ENCODE measurements around the gene HOMEZ.

HOMEZ gene

DNA sequence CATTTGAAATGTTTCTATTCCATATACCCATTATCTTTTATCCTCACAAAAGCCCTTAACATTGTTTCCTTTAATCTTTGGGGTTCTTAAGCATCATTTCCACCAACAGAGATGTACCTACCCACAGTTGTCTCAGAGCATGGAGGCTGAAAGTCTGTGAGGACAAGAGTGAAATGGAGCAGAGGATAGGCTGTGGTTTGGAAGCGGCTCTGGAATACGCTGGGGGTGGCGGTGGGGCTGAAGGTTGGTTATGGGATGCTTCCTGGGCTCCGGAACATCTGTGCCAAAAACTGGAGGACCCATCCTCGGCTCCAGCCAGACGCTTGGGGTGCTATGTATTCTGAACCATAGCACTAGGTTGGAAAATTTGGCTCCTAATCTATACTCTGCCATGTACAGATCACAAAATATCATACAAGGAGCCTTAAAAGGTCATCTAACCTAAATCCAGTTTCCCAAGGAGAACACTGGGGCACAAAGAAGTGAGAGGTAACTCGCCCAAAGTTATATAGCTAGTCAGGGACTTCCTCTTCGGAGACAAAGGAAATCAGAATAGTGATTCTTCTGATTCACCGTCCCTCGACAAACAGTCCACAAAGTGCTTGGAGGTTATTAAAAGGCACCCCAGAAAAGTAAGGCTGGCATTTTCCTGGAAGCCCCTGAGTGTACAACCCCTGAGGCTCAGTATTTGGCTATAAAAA is 14.2 kb upstream of the HOMEZ start:
- no peak for DNase-seq (ENCODE audit: low spot score)
- TF ChIP-seq, protein P1, sequence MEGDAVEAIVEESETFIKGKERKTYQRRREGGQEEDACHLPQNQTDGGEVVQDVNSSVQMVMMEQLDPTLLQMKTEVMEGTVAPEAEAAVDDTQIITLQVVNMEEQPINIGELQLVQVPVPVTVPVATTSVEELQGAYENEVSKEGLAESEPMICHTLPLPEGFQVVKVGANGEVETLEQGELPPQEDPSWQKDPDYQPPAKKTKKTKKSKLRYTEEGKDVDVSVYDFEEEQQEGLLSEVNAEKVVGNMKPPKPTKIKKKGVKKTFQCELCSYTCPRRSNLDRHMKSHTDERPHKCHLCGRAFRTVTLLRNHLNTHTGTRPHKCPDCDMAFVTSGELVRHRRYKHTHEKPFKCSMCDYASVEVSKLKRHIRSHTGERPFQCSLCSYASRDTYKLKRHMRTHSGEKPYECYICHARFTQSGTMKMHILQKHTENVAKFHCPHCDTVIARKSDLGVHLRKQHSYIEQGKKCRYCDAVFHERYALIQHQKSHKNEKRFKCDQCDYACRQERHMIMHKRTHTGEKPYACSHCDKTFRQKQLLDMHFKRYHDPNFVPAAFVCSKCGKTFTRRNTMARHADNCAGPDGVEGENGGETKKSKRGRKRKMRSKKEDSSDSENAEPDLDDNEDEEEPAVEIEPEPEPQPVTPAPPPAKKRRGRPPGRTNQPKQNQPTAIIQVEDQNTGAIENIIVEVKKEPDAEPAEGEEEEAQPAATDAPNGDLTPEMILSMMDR (IDR thresholded peaks at IDR 0.05; ENCODE audit: borderline replicate concordance, control extremely low read depth, extremely low read depth, insufficient read depth, missing control alignments): no peak
- in situ Hi-C loops (cut with MboI; ENCODE audit: low sequenced_read_pairs, unreplicated experiment): loop anchor here (10.0 kb wide), 1 partner anchor 175 kb away; no protein-coding TSS in a partner anchor

GRCh38 chr14:23299211-23299957 is 13.5 kb upstream of the HOMEZ start:
- TF ChIP-seq, protein P1 (IDR thresholded peaks at IDR 0.05; ENCODE audit: borderline replicate concordance, control extremely low read depth, extremely low read depth, insufficient read depth, missing control alignments): no peak
- no peak for DNase-seq (ENCODE audit: low spot score)
- in situ Hi-C loops (cut with MboI; ENCODE audit: low sequenced_read_pairs, unreplicated experiment): loop anchor here (10.0 kb wide), 1 partner anchor 175 kb away; no protein-coding TSS in a partner anchor

DNA sequence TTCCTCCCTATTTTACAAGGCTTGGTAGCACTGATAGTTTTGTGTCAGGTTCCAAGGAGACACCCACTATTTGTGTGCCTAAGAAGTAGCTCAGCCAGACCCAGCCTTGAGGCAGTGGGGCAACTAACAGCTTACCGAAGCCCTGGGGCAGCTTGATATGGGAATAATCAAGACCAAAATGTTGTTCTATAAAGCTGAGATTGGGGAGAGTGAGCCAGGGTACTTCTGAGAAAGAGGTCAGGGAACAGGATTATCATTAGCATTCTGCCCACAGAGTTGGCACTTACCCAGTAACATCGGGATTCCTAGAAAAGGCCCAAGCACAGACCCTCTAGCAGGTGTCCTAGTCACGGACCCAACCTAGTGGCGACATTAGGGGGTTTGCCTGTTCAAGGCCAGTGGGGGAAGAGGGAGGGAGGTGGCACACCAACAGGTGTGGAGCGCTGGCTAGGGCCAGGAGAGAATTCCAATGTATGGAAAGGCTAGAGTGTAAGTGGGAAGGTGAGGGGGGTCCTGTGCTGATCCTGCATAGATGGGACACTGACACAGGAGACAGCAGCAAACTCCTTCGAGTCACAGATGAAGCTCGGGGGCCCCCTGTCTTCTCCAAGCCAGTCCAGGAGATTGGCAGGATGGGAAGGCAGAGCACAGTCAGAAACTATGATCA is 11.8 kb upstream of the HOMEZ start:
- DNase-seq (ENCODE audit: low spot score): no peak
- in situ Hi-C loops (cut with MboI; ENCODE audit: low sequenced_read_pairs, unreplicated experiment): loop anchor here (10.0 kb wide), 1 partner anchor 173 kb away; no protein-coding TSS in a partner anchor
- TF ChIP-seq, protein P1 (IDR thresholded peaks at IDR 0.05; ENCODE audit: borderline replicate concordance, control extremely low read depth, extremely low read depth, insufficient read depth, missing control alignments): no peak

DNA sequence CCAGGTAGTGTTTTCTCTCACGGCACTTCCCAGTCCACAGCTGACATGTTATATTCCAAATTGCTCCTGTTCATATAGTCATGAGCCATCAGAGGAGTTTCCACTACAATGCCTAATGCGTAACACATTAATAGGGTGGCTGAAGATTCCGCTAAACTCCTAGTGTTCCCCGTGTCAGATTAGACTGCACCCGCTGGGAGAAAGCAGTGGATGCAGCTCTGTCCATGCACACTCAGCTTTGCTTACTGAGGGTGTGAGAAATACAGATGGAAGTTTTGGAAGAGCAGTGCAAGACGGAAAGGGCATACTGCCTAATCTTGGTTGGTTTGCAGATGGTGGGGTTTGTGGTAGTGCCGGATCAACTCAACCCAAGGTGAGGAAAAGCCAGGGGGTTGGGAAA is 11.2 kb upstream of the HOMEZ start:
- in situ Hi-C loops (cut with MboI; ENCODE audit: low sequenced_read_pairs, unreplicated experiment): loop anchor here (10.0 kb wide), 1 partner anchor 172 kb away; no protein-coding TSS in a partner anchor
- TF ChIP-seq, protein P1 (IDR thresholded peaks at IDR 0.05; ENCODE audit: borderline replicate concordance, control extremely low read depth, extremely low read depth, insufficient read depth, missing control alignments): no peak
- DNase-seq (ENCODE audit: low spot score): no peak

DNA sequence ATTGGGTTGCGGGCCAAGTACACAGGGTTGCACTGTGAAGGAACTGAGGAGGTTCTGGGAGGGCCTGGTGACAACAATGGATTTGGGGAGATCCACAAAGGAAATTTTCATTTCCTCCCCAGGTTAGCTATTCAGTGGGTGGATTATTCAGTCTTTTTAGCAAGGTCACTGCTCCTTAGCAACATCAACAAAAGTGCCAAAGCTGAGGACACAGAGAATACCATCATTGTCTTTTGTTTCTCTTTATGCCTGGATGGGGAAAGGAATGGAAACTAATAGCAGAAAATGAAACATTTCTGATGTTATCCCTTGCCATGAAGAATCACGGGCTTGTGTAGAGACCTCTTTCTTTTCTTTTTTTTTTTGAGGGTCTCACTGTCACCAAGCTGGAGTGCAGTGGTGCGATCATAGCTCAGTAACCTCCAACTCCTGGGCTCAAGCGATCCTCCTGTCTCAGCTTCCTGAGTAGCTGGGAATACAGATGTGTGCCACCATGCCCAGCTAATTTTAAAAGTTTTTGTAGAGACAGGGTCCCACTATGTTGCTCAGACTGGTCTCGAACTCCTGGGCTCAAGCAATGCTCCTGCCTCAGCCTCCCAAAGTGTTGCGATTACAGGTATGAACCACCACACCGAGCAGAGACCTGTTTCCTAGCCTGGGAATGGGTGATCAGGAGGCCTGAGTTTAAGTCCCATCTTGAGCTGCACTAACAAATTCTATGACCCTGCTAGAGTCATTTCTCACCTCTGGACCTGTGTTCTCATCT is 10.3 kb upstream of the HOMEZ start:
- TF ChIP-seq, protein P1 (IDR thresholded peaks at IDR 0.05; ENCODE audit: borderline replicate concordance, control extremely low read depth, extremely low read depth, insufficient read depth, missing control alignments): no peak
- in situ Hi-C loops (cut with MboI; ENCODE audit: low sequenced_read_pairs, unreplicated experiment): loop anchor here (10.0 kb wide), 1 partner anchor 171 kb away; no protein-coding TSS in a partner anchor
- DNase-seq (ENCODE audit: low spot score): no peak

Measured in GM13976 (cell line).